ENCODE results near the gene DNAH14. TPM values are rescaled to one million over a fixed set of nuclear protein-coding genes. Genes with fewer than 3 reads are reported as not detected.

DNAH14 gene
- total and polyA plus RNA-seq, 2 of the 13 experiments (the other 11 are each of a cell fraction or from before 2014, with no cell fraction given) = 4.5 to 27.5 TPM

DNA sequence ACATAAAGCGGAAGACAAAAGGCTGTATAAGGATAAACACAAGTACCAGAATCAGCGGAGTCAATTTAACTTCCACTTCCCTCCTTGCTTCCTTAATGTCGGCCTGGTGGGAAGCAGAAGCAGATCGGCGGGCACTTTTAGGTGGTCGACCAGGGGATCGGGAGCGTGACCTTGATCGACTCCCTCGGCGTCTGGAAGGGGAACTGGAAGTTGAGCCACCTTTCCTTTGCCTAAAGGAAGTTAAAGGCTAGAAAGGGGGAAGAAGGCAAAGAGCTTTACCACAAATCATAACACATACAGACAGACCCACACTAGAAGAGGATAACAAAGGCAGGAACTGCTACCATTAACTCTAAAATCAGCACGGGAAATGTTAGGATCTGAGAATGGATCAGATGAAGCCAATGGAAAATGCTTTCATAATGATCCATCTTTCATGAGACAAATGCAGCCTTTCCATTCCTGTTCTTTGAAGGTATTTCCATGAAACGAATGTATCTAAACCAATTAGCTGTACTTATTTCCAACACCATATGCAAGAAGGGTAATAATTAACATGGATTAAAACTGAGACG lies 492.6 kb downstream of the DNAH14 start:
- H3K4me1 ChIP-seq (ENCODE audit: insufficient read depth, low read length) = peaks cover 43% of the 10 kb centered on the region
- ChIA-PET POLR2A (no interaction called here), CTCF (ENCODE audit: low intra/inter-chr PET ratio, low total read pairs) (no interaction called here)
- H3K27ac ChIP-seq (ENCODE audit: extremely low read length, insufficient read depth, low read length) = no peak overlapping the region
- DNase-seq (ENCODE audit: low spot score) (no peak), ATAC-seq (no peak), FAIRE-seq (no peak)
- no peak overlapping the region for H3K4me2 ChIP-seq (ENCODE audit: low read depth, low read length)
- intact Hi-C loops (cut with micrococcal nuclease; ENCODE audit: unreplicated experiment) (no loop called here), in situ Hi-C loops (cut with HindIII; ENCODE audit: extremely low pct_ligation_motif_present, low pct_unique_long_range_greater_than_20kb) (no loop called here)
- no peaks in the 10 kb centered on the region for H3K9me3 ChIP-seq (ENCODE audit: low read length)
- WGBS (ENCODE audit: low lambda C conversion rate) = 93% methylated on average over 14 of the region's 14 CpGs
- TF ChIP-seq BORCS8-MEF2B (CRISPR knock-in tag; IDR thresholded peaks at IDR 0.05) (no peak), MIER2 (CRISPR knock-in tag; IDR thresholded peaks at IDR 0.05) (no peak)
- peaks cover 17% of the 10 kb centered on the region for H4K20me1 ChIP-seq (ENCODE audit: insufficient read depth, low read length)
- H3K4me3 ChIP-seq (replicated peaks in 1 of 3; ENCODE audit: insufficient read depth in 1 of 3, low read depth in 2 of 3, low read length in 3 of 3) = no peak overlapping the region
- no peak overlapping the region for H3K9ac ChIP-seq (ENCODE audit: insufficient read depth, low read depth, low read length)
- no TSS peak for BruUV-seq (replicated peaks)
- H3K27me3 ChIP-seq (ENCODE audit: control insufficient read depth in 1 of 2, insufficient read depth in 2 of 2, low read length in 2 of 2) = no peaks in the 10 kb centered on the region; a peak in 1 of 5 replicates
- H3K36me3 ChIP-seq (replicated peaks in 1 of 2; ENCODE audit: control insufficient read depth in 1 of 2, insufficient read depth in 2 of 2, low read length in 2 of 2) = peaks cover 5 to 52% of the 10 kb centered on the region in 2 experiments; a peak in 4 of 5 replicates
- peaks cover 66% of the 10 kb centered on the region for H3K79me2 ChIP-seq (ENCODE audit: insufficient read depth, low read length)
- no peak overlapping the region for H2AFZ ChIP-seq (ENCODE audit: low read length)

DNA sequence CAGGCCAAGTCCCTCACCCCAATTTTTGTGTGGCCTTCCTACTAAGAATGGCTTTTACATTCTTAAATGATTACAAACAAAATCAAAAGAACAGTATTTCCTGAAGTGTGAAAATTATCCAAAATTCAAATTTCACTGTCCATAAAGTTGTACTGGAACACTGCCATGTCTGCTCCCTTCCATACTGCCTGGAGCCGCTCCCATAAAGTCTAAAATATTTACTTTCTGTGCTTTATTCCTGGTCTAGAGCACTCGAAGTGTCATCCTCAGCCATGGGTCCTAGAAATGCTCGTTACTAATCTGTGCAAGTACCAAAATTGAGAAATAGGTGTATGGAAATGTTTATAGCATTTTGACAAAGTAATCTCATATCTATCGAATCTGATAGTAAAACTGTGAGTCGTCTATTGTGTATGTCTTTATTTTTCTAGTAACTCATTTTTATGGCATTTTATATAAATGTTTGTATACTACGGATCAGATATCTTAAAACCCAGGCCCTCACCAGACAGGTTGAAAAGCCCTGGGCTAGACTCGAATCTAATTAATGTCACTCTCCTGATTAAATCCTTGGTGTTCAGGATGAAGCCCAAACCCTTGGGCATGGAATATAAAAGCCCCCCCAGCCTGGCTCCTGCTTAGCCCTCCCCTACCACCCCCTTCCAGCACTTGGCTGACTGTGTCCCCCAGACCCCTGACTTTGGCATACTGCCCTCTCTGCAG lies 493.5 kb downstream of the DNAH14 start:
- ATAC-seq = no peak
- H3K4me3 ChIP-seq (replicated peaks in 1 of 3; ENCODE audit: insufficient read depth in 1 of 3, low read depth in 2 of 3, low read length in 3 of 3) = no peak overlapping the region
- FAIRE-seq = no peak
- intact Hi-C loops (cut with micrococcal nuclease; ENCODE audit: unreplicated experiment) (no loop called here), in situ Hi-C loops (cut with HindIII; ENCODE audit: extremely low pct_ligation_motif_present, low pct_unique_long_range_greater_than_20kb) (no loop called here)
- peaks cover 70% of the 10 kb centered on the region for H3K79me2 ChIP-seq (ENCODE audit: insufficient read depth, low read length)
- H4K20me1 ChIP-seq (ENCODE audit: insufficient read depth, low read length) = peaks cover 17% of the 10 kb centered on the region
- DNase-seq (ENCODE audit: low spot score) = no peak
- no peak overlapping the region for H2AFZ ChIP-seq (ENCODE audit: low read length)
- H3K27ac ChIP-seq (ENCODE audit: extremely low read length, insufficient read depth, low read length) = no peak overlapping the region
- WGBS (ENCODE audit: low lambda C conversion rate) = 86% methylated on average over 7 of the region's 7 CpGs
- no peaks in the 10 kb centered on the region for H3K9me3 ChIP-seq (ENCODE audit: low read length)
- peaks cover 5 to 45% of the 10 kb centered on the region in 2 experiments; a peak in 4 of 5 replicates for H3K36me3 ChIP-seq (replicated peaks in 1 of 2; ENCODE audit: control insufficient read depth in 1 of 2, insufficient read depth in 2 of 2, low read length in 2 of 2)
- H3K4me1 ChIP-seq (ENCODE audit: insufficient read depth, low read length) = peaks cover 43% of the 10 kb centered on the region
- no peak overlapping the region for H3K9ac ChIP-seq (ENCODE audit: insufficient read depth, low read depth, low read length)
- no peak overlapping the region for H3K4me2 ChIP-seq (ENCODE audit: low read depth, low read length)
- H3K27me3 ChIP-seq (ENCODE audit: control insufficient read depth in 1 of 2, insufficient read depth in 2 of 2, low read length in 2 of 2) = no peaks in the 10 kb centered on the region; a peak in 1 of 5 replicates
- ChIA-PET POLR2A (interaction anchor here (1.3 kb wide), 1 partner anchor 10 kb away, joined by 4 read pairs; no protein-coding TSS in a partner anchor), CTCF (ENCODE audit: low intra/inter-chr PET ratio, low total read pairs) (no interaction called here)
- TF ChIP-seq ZNF17 (CRISPR knock-in tag; IDR thresholded peaks at IDR 0.05) = no peak
- no peak for TF ChIP-seq SALL2 (CRISPR knock-in tag; IDR thresholded peaks at IDR 0.05)
- TF ChIP-seq ZNF264 (CRISPR knock-in tag; IDR thresholded peaks at IDR 0.05) = no peak
- TF ChIP-seq, protein P1, sequence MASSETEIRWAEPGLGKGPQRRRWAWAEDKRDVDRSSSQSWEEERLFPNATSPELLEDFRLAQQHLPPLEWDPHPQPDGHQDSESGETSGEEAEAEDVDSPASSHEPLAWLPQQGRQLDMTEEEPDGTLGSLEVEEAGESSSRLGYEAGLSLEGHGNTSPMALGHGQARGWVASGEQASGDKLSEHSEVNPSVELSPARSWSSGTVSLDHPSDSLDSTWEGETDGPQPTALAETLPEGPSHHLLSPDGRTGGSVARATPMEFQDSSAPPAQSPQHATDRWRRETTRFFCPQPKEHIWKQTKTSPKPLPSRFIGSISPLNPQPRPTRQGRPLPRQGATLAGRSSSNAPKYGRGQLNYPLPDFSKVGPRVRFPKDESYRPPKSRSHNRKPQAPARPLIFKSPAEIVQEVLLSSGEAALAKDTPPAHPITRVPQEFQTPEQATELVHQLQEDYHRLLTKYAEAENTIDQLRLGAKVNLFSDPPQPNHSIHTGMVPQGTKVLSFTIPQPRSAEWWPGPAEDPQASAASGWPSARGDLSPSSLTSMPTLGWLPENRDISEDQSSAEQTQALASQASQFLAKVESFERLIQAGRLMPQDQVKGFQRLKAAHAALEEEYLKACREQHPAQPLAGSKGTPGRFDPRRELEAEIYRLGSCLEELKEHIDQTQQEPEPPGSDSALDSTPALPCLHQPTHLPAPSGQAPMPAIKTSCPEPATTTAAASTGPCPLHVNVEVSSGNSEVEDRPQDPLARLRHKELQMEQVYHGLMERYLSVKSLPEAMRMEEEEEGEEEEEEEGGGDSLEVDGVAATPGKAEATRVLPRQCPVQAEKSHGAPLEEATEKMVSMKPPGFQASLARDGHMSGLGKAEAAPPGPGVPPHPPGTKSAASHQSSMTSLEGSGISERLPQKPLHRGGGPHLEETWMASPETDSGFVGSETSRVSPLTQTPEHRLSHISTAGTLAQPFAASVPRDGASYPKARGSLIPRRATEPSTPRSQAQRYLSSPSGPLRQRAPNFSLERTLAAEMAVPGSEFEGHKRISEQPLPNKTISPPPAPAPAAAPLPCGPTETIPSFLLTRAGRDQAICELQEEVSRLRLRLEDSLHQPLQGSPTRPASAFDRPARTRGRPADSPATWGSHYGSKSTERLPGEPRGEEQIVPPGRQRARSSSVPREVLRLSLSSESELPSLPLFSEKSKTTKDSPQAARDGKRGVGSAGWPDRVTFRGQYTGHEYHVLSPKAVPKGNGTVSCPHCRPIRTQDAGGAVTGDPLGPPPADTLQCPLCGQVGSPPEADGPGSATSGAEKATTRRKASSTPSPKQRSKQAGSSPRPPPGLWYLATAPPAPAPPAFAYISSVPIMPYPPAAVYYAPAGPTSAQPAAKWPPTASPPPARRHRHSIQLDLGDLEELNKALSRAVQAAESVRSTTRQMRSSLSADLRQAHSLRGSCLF (CRISPR knock-in tag; IDR thresholded peaks at IDR 0.05; ENCODE audit: borderline replicate concordance) = no peak
- no peak for TF ChIP-seq ZNF792 (CRISPR knock-in tag; IDR thresholded peaks at IDR 0.05)
- no peak for TF ChIP-seq NKX3-1 (CRISPR knock-in tag; IDR thresholded peaks at IDR 0.05)
- TF ChIP-seq HIVEP1 (CRISPR knock-in tag; IDR thresholded peaks at IDR 0.05) = no peak
- TF ChIP-seq, protein P2, sequence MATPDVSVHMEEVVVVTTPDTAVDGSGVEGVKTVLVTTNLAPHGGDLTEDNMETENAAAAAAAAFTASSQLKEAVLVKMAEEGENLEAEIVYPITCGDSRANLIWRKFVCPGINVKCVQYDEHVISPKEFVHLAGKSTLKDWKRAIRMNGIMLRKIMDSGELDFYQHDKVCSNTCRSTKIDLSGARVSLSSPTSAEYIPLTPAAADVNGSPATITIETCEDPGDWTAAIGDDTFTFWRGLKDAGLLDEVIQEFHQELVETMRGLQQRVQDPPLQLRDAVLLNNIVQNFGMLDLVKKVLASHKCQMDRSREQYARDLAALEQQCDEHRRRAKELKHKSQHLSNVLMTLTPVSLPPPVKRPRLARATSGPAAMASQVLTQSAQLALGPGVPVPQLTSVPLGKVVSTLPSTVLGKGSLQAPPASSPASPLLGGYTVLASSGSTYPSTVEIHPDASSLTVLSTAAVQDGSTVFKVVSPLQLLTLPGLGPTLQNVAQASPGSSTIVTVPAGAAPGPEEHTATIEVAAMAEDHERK (CRISPR knock-in tag; IDR thresholded peaks at IDR 0.05; ENCODE audit: low read depth) = no peak
- TF ChIP-seq ZNF879 (CRISPR knock-in tag; IDR thresholded peaks at IDR 0.05) = no peak
- BruUV-seq (replicated peaks) = no TSS peak
